ENCODE measurements around the gene TMEM25. TPM values are rescaled to one million over a fixed set of nuclear protein-coding genes. Genes with fewer than 3 reads are reported as not detected.
"Not testable (repeated sequence)": the region's sequence is repeated elsewhere in the genome, so short reads cannot be mapped to it uniquely, and the experiment has no call there.

The TMEM25 gene
- 10 to 100 TPM; 22.1 to 45.1 (median 32.7) TPM for total RNA-seq
- polyA plus RNA-seq: 10 to 100 TPM; 24.2 to 27.1 TPM
- long read RNA-seq, donor 1, transcript TMEM25-204 (8 exons, 2,395 nt): minor isoform, 26 of 142 reads
- long read RNA-seq, donor 1, transcript TMEM25-203 (9 exons, 1,456 nt): minor isoform, 7 of 142 reads
- long read RNA-seq, donor 1, transcript TMEM25-201 (9 exons, 2,409 nt): major isoform, 31 of 142 reads
- long read RNA-seq, donor 1, transcript TMEM25-205 (8 exons, 2,442 nt): minor isoform, 6 of 142 reads
- long read RNA-seq, donor 1, partial matches to known transcripts: 20 of 142 reads
- long read RNA-seq, donor 1, other reads (novel, unspliced or antisense): 49 of 142 reads
- long read RNA-seq, donor 2, partial matches to known transcripts: 0 of 9 reads
- long read RNA-seq, donor 2, other reads (novel, unspliced or antisense): 0 of 9 reads
- long read RNA-seq, donor 3, transcript TMEM25-201 (9 exons, 2,409 nt): major isoform, 14 of 41 reads
- long read RNA-seq, donor 3, partial matches to known transcripts: 9 of 41 reads
- long read RNA-seq, donor 3, other reads (novel, unspliced or antisense): 11 of 41 reads

DNA sequence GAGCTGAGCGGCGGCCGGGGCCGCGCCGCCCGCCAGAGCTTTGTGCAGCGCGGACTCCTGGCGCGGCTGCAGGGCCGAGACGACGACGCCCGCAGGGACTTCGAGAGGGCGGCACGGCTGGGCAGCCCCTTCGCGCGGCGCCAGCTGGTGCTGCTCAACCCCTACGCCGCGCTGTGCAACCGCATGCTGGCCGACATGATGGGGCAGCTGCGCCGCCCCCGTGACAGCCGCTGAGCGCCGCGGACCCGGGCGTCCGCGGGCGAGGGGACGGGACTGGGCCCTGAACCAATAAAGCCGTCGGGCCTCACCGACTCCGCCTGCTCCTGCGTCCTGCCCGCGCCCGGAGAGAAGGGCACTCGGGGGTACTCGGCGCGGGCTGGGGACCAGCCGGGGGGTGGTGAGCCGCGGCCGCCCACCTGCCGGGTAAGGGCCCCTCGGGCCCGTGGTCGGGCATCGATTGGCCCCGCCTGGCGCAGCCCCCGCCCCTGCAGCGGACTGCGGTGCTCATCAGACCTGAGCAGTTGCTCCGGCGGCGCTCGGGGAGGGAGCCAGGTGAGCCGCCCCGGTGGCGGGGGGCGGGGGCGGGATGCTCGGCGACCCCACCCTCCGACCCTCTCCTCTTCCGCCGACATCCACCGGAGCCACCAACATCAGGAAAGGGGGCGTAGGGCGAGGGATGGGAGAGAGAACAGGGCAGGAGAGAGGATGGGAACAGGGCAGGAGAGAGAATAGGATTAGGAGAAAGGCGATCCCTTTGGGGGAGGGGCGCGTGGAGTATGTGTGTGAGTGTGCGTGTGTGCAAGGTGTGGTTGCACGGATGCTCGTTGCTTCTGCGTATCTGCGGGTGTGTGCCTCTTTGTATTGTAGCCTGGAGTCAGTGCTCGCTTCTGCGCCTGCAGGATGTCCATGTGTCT, at the start of gene TMEM25:
TMEM25 (plus strand) TSS at position 510 of the 914 bp plus-strand sequence. CDS start 610 bp downstream, outside the sequence.
- Histone ChIP-seq H3K27me3 (no peaks in the 10 kb centered on the region), H3K9me3 (no peaks in the 10 kb centered on the region), H3K27ac (peak within 1 kb of the TSS in 1 of 2 donors; percentile 66), H3K4me1 (ENCODE audit: insufficient read depth) (peaks cover 11% of the 10 kb centered on the region), H3K4me3 (peak within 1 kb of the TSS; percentile 73), H3K36me3 (no peaks in the 10 kb centered on the region)
- 1% methylated on average over 59 to 94 of the region's 94 CpGs for whole genome bisulfite sequencing, 3 donors
- TF ChIP-seq, protein P1, sequence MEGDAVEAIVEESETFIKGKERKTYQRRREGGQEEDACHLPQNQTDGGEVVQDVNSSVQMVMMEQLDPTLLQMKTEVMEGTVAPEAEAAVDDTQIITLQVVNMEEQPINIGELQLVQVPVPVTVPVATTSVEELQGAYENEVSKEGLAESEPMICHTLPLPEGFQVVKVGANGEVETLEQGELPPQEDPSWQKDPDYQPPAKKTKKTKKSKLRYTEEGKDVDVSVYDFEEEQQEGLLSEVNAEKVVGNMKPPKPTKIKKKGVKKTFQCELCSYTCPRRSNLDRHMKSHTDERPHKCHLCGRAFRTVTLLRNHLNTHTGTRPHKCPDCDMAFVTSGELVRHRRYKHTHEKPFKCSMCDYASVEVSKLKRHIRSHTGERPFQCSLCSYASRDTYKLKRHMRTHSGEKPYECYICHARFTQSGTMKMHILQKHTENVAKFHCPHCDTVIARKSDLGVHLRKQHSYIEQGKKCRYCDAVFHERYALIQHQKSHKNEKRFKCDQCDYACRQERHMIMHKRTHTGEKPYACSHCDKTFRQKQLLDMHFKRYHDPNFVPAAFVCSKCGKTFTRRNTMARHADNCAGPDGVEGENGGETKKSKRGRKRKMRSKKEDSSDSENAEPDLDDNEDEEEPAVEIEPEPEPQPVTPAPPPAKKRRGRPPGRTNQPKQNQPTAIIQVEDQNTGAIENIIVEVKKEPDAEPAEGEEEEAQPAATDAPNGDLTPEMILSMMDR (IDR thresholded peaks at IDR 0.05): no peak
- TF ChIP-seq EP300 (IDR thresholded peaks at IDR 0.05) (no peak), POLR2A (IDR thresholded peaks at IDR 0.05) (peak; percentile 18)
- peak; percentile 74 to 84 (median 79) for DNase-seq
- intact Hi-C loops (cut with DNase I): no loop called here

DNA sequence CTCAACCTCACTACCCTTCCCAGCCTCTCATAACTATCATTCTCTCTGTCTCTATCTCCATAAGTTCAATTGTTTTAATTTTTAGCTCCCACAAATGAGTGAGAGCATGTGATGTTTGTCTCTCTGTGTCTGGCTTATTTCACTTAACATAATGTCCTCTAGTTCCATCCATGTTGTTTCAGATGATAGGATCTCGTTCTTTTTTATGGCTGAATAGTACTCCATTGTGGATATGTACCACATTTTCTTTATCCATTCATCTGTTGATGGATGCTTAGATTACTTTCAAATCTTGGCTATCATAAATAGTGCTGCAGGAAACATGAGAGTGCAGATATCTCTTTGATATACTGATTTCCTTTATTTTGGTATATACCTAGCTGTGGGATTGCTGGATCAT, 49.8 kb upstream of the TMEM25 start:
- not testable (repeated sequence) for DNase-seq; H3K4me1 ChIP-seq (ENCODE audit: insufficient read depth); H3K4me3 ChIP-seq; H3K27me3 ChIP-seq; H3K9me3 ChIP-seq; H3K27ac ChIP-seq; H3K36me3 ChIP-seq
- 96 to 97% (median 97%) methylated on average over 1 of the region's 1 CpG for WGBS, 3 donors
- intact Hi-C loops (cut with DNase I): loop anchor here in 2 of 4 donors (10.0 kb wide), 2 partner anchors 76 to 336 kb away; partner anchors contain the start of gene ATP5MG (in 1 of the 2)

DNA sequence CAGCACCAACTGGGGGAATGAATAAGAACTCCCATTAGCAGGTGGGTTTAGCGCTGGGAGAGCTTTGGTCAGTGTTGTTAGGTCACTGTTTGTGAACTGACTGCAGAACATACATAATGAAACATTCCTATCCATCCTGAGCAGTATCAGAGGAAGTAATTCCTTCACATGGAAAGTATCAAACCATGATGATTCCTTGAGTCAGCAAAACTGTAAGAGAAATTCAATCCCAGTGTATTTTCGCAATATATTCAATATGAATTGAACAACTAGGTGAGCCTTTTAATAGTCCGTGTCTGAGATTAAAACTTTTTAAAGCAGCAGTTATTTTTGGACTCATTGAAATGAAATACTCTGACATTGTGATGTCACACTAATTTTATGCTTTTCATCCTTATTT, 46.6 kb upstream of the TMEM25 start:
- 91 to 95% (median 92%) methylated on average over 3 of the region's 3 CpGs for WGBS, 3 donors

DNA sequence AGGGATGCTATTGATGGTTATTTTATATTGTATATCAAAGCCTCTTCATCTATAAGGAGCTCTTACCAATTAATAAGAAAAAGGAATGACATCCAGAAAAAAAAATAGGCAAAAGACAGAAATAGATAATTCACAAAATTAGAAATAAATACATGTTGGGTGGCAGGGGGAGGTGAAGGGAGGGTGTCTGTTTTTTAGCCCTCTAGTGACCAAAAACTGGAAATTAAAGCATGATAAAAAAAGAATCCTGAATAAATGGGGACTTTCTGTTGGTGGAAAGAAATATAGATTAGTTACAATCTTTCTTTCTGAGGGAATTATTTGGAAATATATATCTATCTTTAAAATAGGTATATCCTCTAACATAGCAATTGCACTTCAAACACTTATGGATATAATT, 45.7 kb upstream of the TMEM25 start:
- Histone ChIP-seq H3K27ac (no peak overlapping the region), H3K36me3 (no peaks in the 10 kb centered on the region), H3K9me3 (no peaks in the 10 kb centered on the region), H3K27me3 (no peaks in the 10 kb centered on the region), H3K4me1 (ENCODE audit: insufficient read depth) (no peaks in the 10 kb centered on the region), H3K4me3 (no peak overlapping the region)
- DNase-seq: no peak
- intact Hi-C loops (cut with DNase I): loop anchor here in 3 of 4 donors (5.0 to 10.0 kb wide), 3 partner anchors 80 to 340 kb away; partner anchors contain the start of gene ATP5MG (in 2 of the 3)
- TF ChIP-seq, protein P1 (IDR thresholded peaks at IDR 0.05): no peak
- TF ChIP-seq EP300 (IDR thresholded peaks at IDR 0.05) (no peak), POLR2A (IDR thresholded peaks at IDR 0.05) (no peak)

More for the DNA sequence above, 46.6 kb upstream of the TMEM25 start:
- H3K36me3 ChIP-seq: no peaks in the 10 kb centered on the region
- intact Hi-C loops (cut with DNase I): loop anchor here in 2 of 4 donors (10.0 kb wide), 2 partner anchors 80 to 340 kb away; partner anchors contain the start of gene ATP5MG (in 1 of the 2)
- TF ChIP-seq EP300 (IDR thresholded peaks at IDR 0.05) (no peak), POLR2A (IDR thresholded peaks at IDR 0.05) (no peak)
- TF ChIP-seq, protein P1 (IDR thresholded peaks at IDR 0.05): no peak
- H3K4me1 ChIP-seq (ENCODE audit: insufficient read depth): no peaks in the 10 kb centered on the region
- H3K9me3 ChIP-seq: no peaks in the 10 kb centered on the region
- no peak overlapping the region for H3K27ac ChIP-seq
- no peaks in the 10 kb centered on the region for H3K27me3 ChIP-seq
- no peak overlapping the region for H3K4me3 ChIP-seq
- DNase-seq: no peak

All from ovary (tissue), 10 donors.